ENCODE measurements around the gene HCRTR1. TPM values are rescaled to one million over a fixed set of nuclear protein-coding genes. Genes with fewer than 3 reads are reported as not detected.

Gene HCRTR1
- total and polyA plus RNA-seq, 2 experiments from 2014 or later, result not detected

GRCh38 chr1:31573261-31573660 is 44.2 kb upstream of the HCRTR1 start:
- no peak overlapping the region for H2AFZ ChIP-seq

GRCh38 chr1:31574749-31575368 is 42.6 kb upstream of the HCRTR1 start:
- Histone ChIP-seq H3K4me2 (ENCODE audit: unreplicated experiment) (no peak overlapping the region), H3K4me3 (no peak overlapping the region), H3K4me1 (ENCODE audit: insufficient read depth) (peaks cover 56% of the 10 kb centered on the region)

More at GRCh38 chr1:31573261-31573660, 44.2 kb upstream of the HCRTR1 start:
- Histone ChIP-seq H3K4me2 (ENCODE audit: unreplicated experiment) (peak overlapping the region; percentile 51), H3K4me1 (ENCODE audit: insufficient read depth) (peaks cover 62% of the 10 kb centered on the region), H3K9me2 (ENCODE audit: insufficient read depth) (no peaks in the 10 kb centered on the region), H3K36me3 (ENCODE audit: low read depth) (no peaks in the 10 kb centered on the region), H4K20me1 (ENCODE audit: insufficient read depth) (no peaks in the 10 kb centered on the region), H3K79me2 (ENCODE audit: insufficient read depth) (no peaks in the 10 kb centered on the region), H3K27ac (peak overlapping the region; percentile 29), H3K9ac (no peak overlapping the region), H3F3A (ENCODE audit: insufficient read depth) (peaks cover 30% of the 10 kb centered on the region), H3K27me3 (replicated peaks; ENCODE audit: insufficient read depth) (no peaks in the 10 kb centered on the region), H3K9me3 (ENCODE audit: low read depth) (no peaks in the 10 kb centered on the region), H3K4me3 (no peak overlapping the region)
- DNase-seq, result no peak
- TF ChIP-seq EZH2 (IDR thresholded peaks at IDR 0.05; ENCODE audit: insufficient read depth, poor library complexity, severe bottlenecking) (no peak), EZH2phosphoT487 (IDR thresholded peaks at IDR 0.05; ENCODE audit: insufficient read depth, low read depth) (no peak)
- 87 to 92% methylated on average over 8 of the region's 8 CpGs for WGBS, 2 experiments (ENCODE audit: low coverage in 1 of 2, low lambda C conversion rate in 2 of 2, missing lambda C conversion rate in 2 of 2)
- in situ Hi-C loops (cut with MboI), result no loop called here

GRCh38 chr1:31575369-31576140 is 41.9 kb upstream of the HCRTR1 start:
- H3K4me3 ChIP-seq, result no peak overlapping the region
- peaks cover 54% of the 10 kb centered on the region for H3K4me1 ChIP-seq (ENCODE audit: insufficient read depth)
- no peaks in the 10 kb centered on the region for H4K20me1 ChIP-seq (ENCODE audit: insufficient read depth)
- no peaks in the 10 kb centered on the region for H3K9me2 ChIP-seq (ENCODE audit: insufficient read depth)
- TF ChIP-seq EZH2phosphoT487 (IDR thresholded peaks at IDR 0.05; ENCODE audit: insufficient read depth, low read depth) (no peak), EZH2 (IDR thresholded peaks at IDR 0.05; ENCODE audit: insufficient read depth, poor library complexity, severe bottlenecking) (no peak)
- WGBS, 2 experiments (ENCODE audit: low coverage in 1 of 2, low lambda C conversion rate in 2 of 2, missing lambda C conversion rate in 2 of 2), result 67 to 69% methylated on average over 10 to 11 of the region's 11 CpGs
- no peak overlapping the region for H3K4me2 ChIP-seq (ENCODE audit: unreplicated experiment)
- no peaks in the 10 kb centered on the region for H3K36me3 ChIP-seq (ENCODE audit: low read depth)
- no peaks in the 10 kb centered on the region for H3K9me3 ChIP-seq (ENCODE audit: low read depth)
- no peaks in the 10 kb centered on the region for H3K79me2 ChIP-seq (ENCODE audit: insufficient read depth)
- no peak for DNase-seq
- H3F3A ChIP-seq (ENCODE audit: insufficient read depth), result peaks cover 27% of the 10 kb centered on the region
- no peak overlapping the region for H3K9ac ChIP-seq
- no peak overlapping the region for H2AFZ ChIP-seq
- no peak overlapping the region for H3K27ac ChIP-seq
- in situ Hi-C loops (cut with MboI), result no loop called here
- no peaks in the 10 kb centered on the region for H3K27me3 ChIP-seq (replicated peaks; ENCODE audit: insufficient read depth)

More at GRCh38 chr1:31574749-31575368, 42.6 kb upstream of the HCRTR1 start:
- peaks cover 27% of the 10 kb centered on the region for H3F3A ChIP-seq (ENCODE audit: insufficient read depth)
- in situ Hi-C loops (cut with MboI), result no loop called here
- peak; percentile 45 for DNase-seq
- TF ChIP-seq EZH2 (IDR thresholded peaks at IDR 0.05; ENCODE audit: insufficient read depth, poor library complexity, severe bottlenecking) (no peak), EZH2phosphoT487 (IDR thresholded peaks at IDR 0.05; ENCODE audit: insufficient read depth, low read depth) (no peak)
- no peak overlapping the region for H3K9ac ChIP-seq
- H4K20me1 ChIP-seq (ENCODE audit: insufficient read depth), result no peaks in the 10 kb centered on the region
- no peak overlapping the region for H3K27ac ChIP-seq
- no peaks in the 10 kb centered on the region for H3K9me3 ChIP-seq (ENCODE audit: low read depth)
- H3K9me2 ChIP-seq (ENCODE audit: insufficient read depth), result no peaks in the 10 kb centered on the region
- WGBS, 2 experiments (ENCODE audit: low coverage in 1 of 2, low lambda C conversion rate in 2 of 2, missing lambda C conversion rate in 2 of 2), result 55 to 61% methylated on average over 10 of the region's 10 CpGs
- H3K79me2 ChIP-seq (ENCODE audit: insufficient read depth), result no peaks in the 10 kb centered on the region
- H2AFZ ChIP-seq, result no peak overlapping the region
- H3K36me3 ChIP-seq (ENCODE audit: low read depth), result no peaks in the 10 kb centered on the region
- H3K27me3 ChIP-seq (replicated peaks; ENCODE audit: insufficient read depth), result no peaks in the 10 kb centered on the region

- Histone ChIP-seq H3K9ac (no peak within 1 kb of the TSS), H4K20me1 (ENCODE audit: insufficient read depth) (no peaks in the 10 kb centered on the region), H3K9me3 (ENCODE audit: low read depth) (no peaks in the 10 kb centered on the region), H3K4me3 (0 out of 2 replicates have a peak within 1 kb of the TSS, but pooled peaks have one; percentile 9), H3K4me1 (ENCODE audit: insufficient read depth) (peaks cover 47% of the 10 kb centered on the region), H3K4me2 (ENCODE audit: unreplicated experiment) (peak within 1 kb of the TSS; percentile 28), H3K27me3 (replicated peaks; ENCODE audit: insufficient read depth) (no peaks in the 10 kb centered on the region), H3F3A (ENCODE audit: insufficient read depth) (peaks cover 24% of the 10 kb centered on the region), H3K27ac (no peak within 1 kb of the TSS), H3K36me3 (ENCODE audit: low read depth) (no peaks in the 10 kb centered on the region), H3K79me2 (ENCODE audit: insufficient read depth) (no peaks in the 10 kb centered on the region), H2AFZ (no peak within 1 kb of the TSS), H3K9me2 (ENCODE audit: insufficient read depth) (no peaks in the 10 kb centered on the region)
- 34 to 39% methylated on average over 24 to 25 of the region's 25 CpGs for WGBS, 2 experiments (ENCODE audit: low coverage in 1 of 2, low lambda C conversion rate in 2 of 2, missing lambda C conversion rate in 2 of 2)
- DNase-seq, result no peak
- TF ChIP-seq EZH2phosphoT487 (IDR thresholded peaks at IDR 0.05; ENCODE audit: insufficient read depth, low read depth) (no peak), EZH2 (IDR thresholded peaks at IDR 0.05; ENCODE audit: insufficient read depth, poor library complexity, severe bottlenecking) (no peak)
- in situ Hi-C loops (cut with MboI), result no loop called here
Measured at GRCh38 chr1:31576201-31576669, 41.3 kb upstream of the HCRTR1 start, which contains the start of gene TINAGL1. TSS of gene TINAGL1 (plus strand) at chr1:31576515. CDS start at chr1:31577149, 634 bp downstream.

Measured in GM23248 (cell line).